Muscle of leg (tissue), 11 donors: ENCODE measurements around the gene NOX4. TPM values are rescaled to one million over a fixed set of nuclear protein-coding genes. Genes with fewer than 3 reads are reported as not detected.
"Not testable (repeated sequence)": the region's sequence is repeated elsewhere in the genome, so short reads cannot be mapped to it uniquely, and the experiment has no call there.

Source experiments
- DNase-seq: peaks from one replicate; pipeline ENCODE4 v3.0.0; 2013
- H3K27ac ChIP-seq: one replicate; pipeline ENCODE4 v1.5.1; 2013; ENCODE audit warnings: mild to moderate bottlenecking, low read length, control low read depth
- H3K27me3 ChIP-seq: one replicate; pipeline ENCODE4 v1.6.1; 2013; ENCODE audit warnings: low read length; ENCODE audit not compliant: control insufficient read depth, insufficient read depth
- H3K36me3 ChIP-seq: one replicate; pipeline ENCODE4 v1.6.1; 2013; ENCODE audit warnings: low read length; ENCODE audit not compliant: control insufficient read depth, insufficient read depth
- H3K4me1 ChIP-seq: one replicate; pipeline ENCODE4 v1.6.1; 2013; ENCODE audit warnings: low read length; ENCODE audit not compliant: control insufficient read depth, insufficient read depth
- H3K4me3 ChIP-seq: one replicate; pipeline ENCODE4 v1.5.1; 2013; ENCODE audit warnings: low read length, control low read depth
- H3K9me3 ChIP-seq: replicated peaks from 2 replicates; pipeline ENCODE4 v1.6.1; 2013; ENCODE audit warnings: low read depth, low read length; ENCODE audit not compliant: control insufficient read depth
- WGBS: methylation state at CpG from one replicate; pipeline ENCODE4 v1.1.5; 2013; ENCODE audit warnings: missing lambda C conversion rate; ENCODE audit not compliant: insufficient coverage; 5-methylcytosine and 5-hydroxymethylcytosine counted together
- polyA plus RNA-seq, 8 donors: library from polyadenylated mRNA; unstranded; fragments of 120-200 nt; gene quantifications; one replicate each; pipeline versions ENCODE4 v1.2.1 to v1.2.3, GENCODE V29; 2013; ENCODE audit warnings: inconsistent platforms in 1 of 8, low replicate concordance in 1 of 8; ENCODE audit not compliant: insufficient read length in 8 of 8, insufficient read depth in 1 of 8
- total RNA-seq: library from RNA; stranded (reverse); fragments of 120-200 nt; gene quantifications from one replicate; pipeline ENCODE4 v1.2.4, GENCODE V29; 2013

NOX4 gene
- total and polyA plus RNA-seq, 9 donors, result 1.7 to 3.7 (median 2.8) TPM

GRCh38 chr11:89405629-89406028 lies 85.5 kb downstream of the NOX4 start:
- no peak overlapping the region for H3K27ac ChIP-seq
- DNase-seq, result no peak
- H3K36me3 ChIP-seq, result no peaks in the 10 kb centered on the region
- H3K27me3 ChIP-seq, result no peaks in the 10 kb centered on the region
- no peaks in the 10 kb centered on the region for H3K9me3 ChIP-seq
- H3K4me1 ChIP-seq, result no peaks in the 10 kb centered on the region
- H3K4me3 ChIP-seq, result no peak overlapping the region
- WGBS, result no CpG with 5 or more reads among the region's 1 CpG

GRCh38 chr11:89391654-89392053 lies 99.5 kb downstream of the NOX4 start:
- not testable (repeated sequence) for H3K4me3 ChIP-seq, H3K9me3 ChIP-seq, H3K27ac ChIP-seq, H3K27me3 ChIP-seq, H3K36me3 ChIP-seq, H3K4me1 ChIP-seq, DNase-seq
- no CpG with 5 or more reads among the region's 1 CpG for WGBS

GRCh38 chr11:89387501-89387900 lies 103.7 kb downstream of the NOX4 start:
- not testable (repeated sequence) for DNase-seq, H3K4me3 ChIP-seq, H3K36me3 ChIP-seq, H3K27ac ChIP-seq, H3K27me3 ChIP-seq, H3K4me1 ChIP-seq, H3K9me3 ChIP-seq
- WGBS, result no CpG with 5 or more reads among the region's 3 CpGs

GRCh38 chr11:89382986-89383385 lies 108.2 kb downstream of the NOX4 start:
- not testable (repeated sequence) for H3K4me3 ChIP-seq, H3K36me3 ChIP-seq, H3K27ac ChIP-seq, H3K9me3 ChIP-seq, H3K27me3 ChIP-seq, DNase-seq, H3K4me1 ChIP-seq
- WGBS, result 80% methylated on average over 5 of the region's 6 CpGs

GRCh38 chr11:89381094-89381493 lies 110.1 kb downstream of the NOX4 start:
- no peaks in the 10 kb centered on the region for H3K4me1 ChIP-seq
- WGBS, result 39% methylated on average over 3 of the region's 3 CpGs
- no peak overlapping the region for H3K4me3 ChIP-seq
- peak; percentile 84 for DNase-seq
- H3K9me3 ChIP-seq, result no peaks in the 10 kb centered on the region
- no peaks in the 10 kb centered on the region for H3K27me3 ChIP-seq
- H3K36me3 ChIP-seq, result no peaks in the 10 kb centered on the region
- H3K27ac ChIP-seq, result peak overlapping the region; percentile 67

GRCh38 chr11:89379976-89380771 lies 111.0 kb downstream of the NOX4 start:
- H3K27me3 ChIP-seq, H3K4me1 ChIP-seq, H3K9me3 ChIP-seq, H3K4me3 ChIP-seq, H3K27ac ChIP-seq, H3K36me3 ChIP-seq: not testable (repeated sequence)
- peak; percentile 12 for DNase-seq

GRCh38 chr11:89378986-89379385 lies 112.2 kb downstream of the NOX4 start:
- no CpG with 5 or more reads among the region's 1 CpG for WGBS
- H3K9me3 ChIP-seq, H3K27me3 ChIP-seq, DNase-seq, H3K27ac ChIP-seq, H3K4me3 ChIP-seq, H3K4me1 ChIP-seq, H3K36me3 ChIP-seq: not testable (repeated sequence)

GRCh38 chr11:89369356-89369755 lies 121.8 kb downstream of the NOX4 start:
- no CpG with 5 or more reads among the region's 2 CpGs for WGBS
- peak; percentile 9 for DNase-seq
- H3K9me3 ChIP-seq, H3K27ac ChIP-seq, H3K36me3 ChIP-seq, H3K4me1 ChIP-seq, H3K27me3 ChIP-seq, H3K4me3 ChIP-seq: not testable (repeated sequence)

- no CpG with 5 or more reads among the region's 2 CpGs for WGBS
- H3K27ac ChIP-seq, H3K9me3 ChIP-seq, H3K27me3 ChIP-seq, H3K4me1 ChIP-seq, H3K36me3 ChIP-seq, H3K4me3 ChIP-seq: not testable (repeated sequence)
- peak; percentile 26 for DNase-seq
Measured at GRCh38 chr11:89364856-89365255, 126.3 kb downstream of the NOX4 start.

- Histone ChIP-seq H3K27me3 (no peaks in the 10 kb centered on the region), H3K4me1 (no peaks in the 10 kb centered on the region), H3K9me3 (no peaks in the 10 kb centered on the region), H3K36me3 (no peaks in the 10 kb centered on the region), H3K27ac (no peak overlapping the region), H3K4me3 (no peak overlapping the region)
- 52% methylated on average over 2 of the region's 2 CpGs for WGBS
- no peak for DNase-seq
Measured at GRCh38 chr11:89361734-89362133, 129.4 kb downstream of the NOX4 start.

GRCh38 chr11:89359208-89359607 lies 132.0 kb downstream of the NOX4 start:
- H3K27ac ChIP-seq, H3K9me3 ChIP-seq, H3K4me1 ChIP-seq, H3K36me3 ChIP-seq, H3K4me3 ChIP-seq, H3K27me3 ChIP-seq, DNase-seq: not testable (repeated sequence)
